Mesendoderm (in vitro differentiated cells): ENCODE data around the gene VAMP8.
"Not testable (repeated sequence)": the region's sequence is repeated elsewhere in the genome, so short reads cannot be mapped to it uniquely, and the experiment has no call there.

ENCODE experiments used
- DNase-seq: peaks from one replicate; pipeline ENCODE4 v3.0.0; 2013
- H2AK5ac ChIP-seq: 2 replicates; pipeline ENCODE4 v1.6.1; 2013; ENCODE audit warnings: low read length, inconsistent platforms
- H2BK120ac ChIP-seq: 2 replicates; pipeline ENCODE4 v1.6.1; 2013; ENCODE audit warnings: low read depth, mild to moderate bottlenecking, low read length, moderate library complexity, mixed read lengths
- H2BK15ac ChIP-seq: replicated peaks from 2 replicates; pipeline ENCODE4 v1.6.1; 2013; ENCODE audit warnings: low read depth, mild to moderate bottlenecking, moderate library complexity
- H2BK5ac ChIP-seq: 2 replicates; pipeline ENCODE4 v1.6.1; 2013; ENCODE audit warnings: low read length, inconsistent platforms
- H3K18ac ChIP-seq: 2 replicates; pipeline ENCODE4 v1.6.1; 2013; ENCODE audit warnings: mild to moderate bottlenecking, low read length, mixed read lengths
- H3K23ac ChIP-seq: one replicate; pipeline ENCODE4 v1.6.1; 2013; ENCODE audit warnings: low read length
- H3K27ac ChIP-seq: 2 replicates; pipeline ENCODE4 v1.5.1; 2013; ENCODE audit warnings: low read depth, mild to moderate bottlenecking, inconsistent platforms, low read length, moderate library complexity
- H3K27me3 ChIP-seq: 2 replicates; pipeline ENCODE4 v1.6.1; 2013; ENCODE audit warnings: low read length, control low read depth, mild to moderate bottlenecking, inconsistent platforms; ENCODE audit not compliant: insufficient read depth, poor library complexity
- H3K36me3 ChIP-seq: 2 replicates; pipeline ENCODE4 v1.6.1; 2013; ENCODE audit warnings: low read length, inconsistent platforms; ENCODE audit not compliant: control insufficient read depth, insufficient read depth
- H3K4ac ChIP-seq: one replicate; pipeline ENCODE4 v1.6.1; 2013; ENCODE audit warnings: low read depth, mild to moderate bottlenecking, low read length, moderate library complexity
- H3K4me1 ChIP-seq: 2 replicates; pipeline ENCODE4 v1.6.1; 2013; ENCODE audit warnings: low read depth, low read length, inconsistent platforms; ENCODE audit not compliant: control insufficient read depth
- H3K4me2 ChIP-seq: 2 replicates; pipeline ENCODE4 v1.6.1; 2013; ENCODE audit warnings: low read length
- H3K4me3 ChIP-seq: 2 replicates; pipeline ENCODE4 v1.5.1; 2013; ENCODE audit warnings: mild to moderate bottlenecking, low read length
- H3K56ac ChIP-seq: one replicate; pipeline ENCODE4 v1.6.1; 2013; ENCODE audit warnings: low read length
- H3K79me1 ChIP-seq: 2 replicates; pipeline ENCODE4 v1.6.1; 2013; ENCODE audit warnings: low read length, inconsistent platforms
- H3K79me2 ChIP-seq: 2 replicates; pipeline ENCODE4 v1.6.1; 2013; ENCODE audit warnings: mild to moderate bottlenecking, low read length; ENCODE audit not compliant: control insufficient read depth, insufficient read depth
- H3K9ac ChIP-seq: 2 replicates; pipeline ENCODE4 v1.6.1; 2013; ENCODE audit warnings: low read length, inconsistent platforms
- H4K5ac ChIP-seq: one replicate; pipeline ENCODE4 v1.6.1; 2013; ENCODE audit warnings: low read length
- H4K8ac ChIP-seq: one replicate; pipeline ENCODE4 v1.6.1; 2013; ENCODE audit warnings: low read depth, mild to moderate bottlenecking, control low read depth, low read length, moderate library complexity
- WGBS: extraction: QIAGEN DNeasy Blood & Tissue Kit; methylation state at CpG from one replicate; pipeline ENCODE4 v1.1.7; 2013; ENCODE audit warnings: low lambda C conversion rate, missing lambda C conversion rate; ENCODE audit not compliant: insufficient coverage; ENCODE audit errors: extremely low coverage; 5-methylcytosine and 5-hydroxymethylcytosine counted together

Gene VAMP8

GRCh38 chr2:85544915-85545779 lies 32.2 kb upstream of the VAMP8 start:
- not testable (repeated sequence) for H3K27ac ChIP-seq
- H3K36me3 ChIP-seq = peaks cover 17% of the 10 kb centered on the region

GRCh38 chr2:85545780-85546240 lies 31.6 kb upstream of the VAMP8 start:
- no peak overlapping the region for H2AK5ac ChIP-seq
- H4K5ac ChIP-seq = no peak overlapping the region
- H2BK120ac ChIP-seq = no peak overlapping the region
- no peak overlapping the region for H3K18ac ChIP-seq
- H3K27ac ChIP-seq = no peak overlapping the region
- peaks cover 17% of the 10 kb centered on the region for H3K79me2 ChIP-seq
- H3K4me1 ChIP-seq = no peaks in the 10 kb centered on the region
- H3K4me3 ChIP-seq = no peak overlapping the region
- no peak overlapping the region for H2BK15ac ChIP-seq
- no peaks in the 10 kb centered on the region for H3K27me3 ChIP-seq
- H3K4ac ChIP-seq = no peak overlapping the region
- peaks cover 19% of the 10 kb centered on the region for H3K36me3 ChIP-seq
- no peak overlapping the region for H3K56ac ChIP-seq
- no peak overlapping the region for H4K8ac ChIP-seq
- H3K79me1 ChIP-seq = peaks cover 6% of the 10 kb centered on the region
- no peak overlapping the region for H2BK5ac ChIP-seq
- H3K23ac ChIP-seq = no peak overlapping the region
- H3K4me2 ChIP-seq = no peak overlapping the region
- no peak overlapping the region for H3K9ac ChIP-seq
- no CpG with 5 or more reads among the region's 5 CpGs for WGBS
- peak; percentile 26 for DNase-seq

More at GRCh38 chr2:85544915-85545779, 32.2 kb upstream of the VAMP8 start:
- not testable (repeated sequence) for H4K8ac ChIP-seq, H3K23ac ChIP-seq, H2AK5ac ChIP-seq, H2BK5ac ChIP-seq, H3K27me3 ChIP-seq, H3K4me1 ChIP-seq, H2BK120ac ChIP-seq, H4K5ac ChIP-seq, H3K18ac ChIP-seq, H2BK15ac ChIP-seq, H3K4me3 ChIP-seq, H3K9ac ChIP-seq, H3K4me2 ChIP-seq, H3K56ac ChIP-seq, H3K4ac ChIP-seq, H3K79me1 ChIP-seq, DNase-seq
- WGBS = no CpG with 5 or more reads among the region's 5 CpGs
- peaks cover 23% of the 10 kb centered on the region for H3K79me2 ChIP-seq

- H2BK5ac ChIP-seq = no peak overlapping the region
- no peak for DNase-seq
- H3K18ac ChIP-seq = no peak overlapping the region
- no CpG with 5 or more reads among the region's 1 CpG for WGBS
- no peak overlapping the region for H3K4me2 ChIP-seq
- no peak overlapping the region for H2BK120ac ChIP-seq
- no peak overlapping the region for H3K27ac ChIP-seq
- H3K36me3 ChIP-seq = peaks cover 20% of the 10 kb centered on the region
- no peak overlapping the region for H4K5ac ChIP-seq
- no peak overlapping the region for H3K56ac ChIP-seq
- H3K27me3 ChIP-seq = no peaks in the 10 kb centered on the region
- H3K79me2 ChIP-seq = peaks cover 3% of the 10 kb centered on the region
- peaks cover 5% of the 10 kb centered on the region for H3K79me1 ChIP-seq
- no peak overlapping the region for H2AK5ac ChIP-seq
- no peak overlapping the region for H3K4me3 ChIP-seq
- no peaks in the 10 kb centered on the region for H3K4me1 ChIP-seq
- no peak overlapping the region for H3K4ac ChIP-seq
- no peak overlapping the region for H2BK15ac ChIP-seq
- H3K9ac ChIP-seq = no peak overlapping the region
- H3K23ac ChIP-seq = no peak overlapping the region
- H4K8ac ChIP-seq = no peak overlapping the region
Observed at GRCh38 chr2:85547089-85547858, 30.1 kb upstream of the VAMP8 start.

- Histone ChIP-seq H3K4me1 (no peaks in the 10 kb centered on the region), H3K36me3 (peaks cover 19% of the 10 kb centered on the region), H2BK120ac (no peak overlapping the region), H3K9ac (no peak overlapping the region), H3K27me3 (no peaks in the 10 kb centered on the region), H2BK15ac (no peak overlapping the region), H4K5ac (no peak overlapping the region), H3K4ac (no peak overlapping the region), H3K4me2 (no peak overlapping the region), H2BK5ac (no peak overlapping the region), H3K23ac (no peak overlapping the region), H3K56ac (no peak overlapping the region), H3K79me1 (peaks cover 2% of the 10 kb centered on the region), H3K4me3 (no peak overlapping the region), H3K18ac (no peak overlapping the region), H3K79me2 (no peaks in the 10 kb centered on the region), H4K8ac (no peak overlapping the region), H3K27ac (no peak overlapping the region), H2AK5ac (no peak overlapping the region)
- WGBS = no CpG with 5 or more reads among the region's 6 CpGs
- no peak for DNase-seq
Observed at GRCh38 chr2:85547859-85548607, 29.4 kb upstream of the VAMP8 start.

- Histone ChIP-seq H4K5ac (no peak overlapping the region), H4K8ac (no peak overlapping the region), H3K4ac (no peak overlapping the region), H3K79me2 (no peaks in the 10 kb centered on the region), H3K4me2 (no peak overlapping the region), H2BK5ac (no peak overlapping the region), H3K4me3 (no peak overlapping the region), H3K36me3 (peaks cover 21% of the 10 kb centered on the region), H3K79me1 (peaks cover 2% of the 10 kb centered on the region), H2AK5ac (no peak overlapping the region), H3K27me3 (no peaks in the 10 kb centered on the region), H3K56ac (no peak overlapping the region), H3K23ac (no peak overlapping the region), H3K18ac (no peak overlapping the region), H3K4me1 (no peaks in the 10 kb centered on the region), H2BK120ac (no peak overlapping the region), H2BK15ac (no peak overlapping the region), H3K9ac (no peak overlapping the region), H3K27ac (no peak overlapping the region)
- no peak for DNase-seq
- no CpG with 5 or more reads among the region's 2 CpGs for WGBS
Observed at GRCh38 chr2:85548608-85548900, 28.8 kb upstream of the VAMP8 start.
